DMS79 treated with DMSO at 0.1 percent for 48 hours (cell line): Measurements from ENCODE around the gene SYT8.

Source experiments
- DNase-seq: peaks from one replicate; lab custom pipeline; 2025; lab: John Stamatoyannopoulos, UW

SYT8 gene

DNA sequence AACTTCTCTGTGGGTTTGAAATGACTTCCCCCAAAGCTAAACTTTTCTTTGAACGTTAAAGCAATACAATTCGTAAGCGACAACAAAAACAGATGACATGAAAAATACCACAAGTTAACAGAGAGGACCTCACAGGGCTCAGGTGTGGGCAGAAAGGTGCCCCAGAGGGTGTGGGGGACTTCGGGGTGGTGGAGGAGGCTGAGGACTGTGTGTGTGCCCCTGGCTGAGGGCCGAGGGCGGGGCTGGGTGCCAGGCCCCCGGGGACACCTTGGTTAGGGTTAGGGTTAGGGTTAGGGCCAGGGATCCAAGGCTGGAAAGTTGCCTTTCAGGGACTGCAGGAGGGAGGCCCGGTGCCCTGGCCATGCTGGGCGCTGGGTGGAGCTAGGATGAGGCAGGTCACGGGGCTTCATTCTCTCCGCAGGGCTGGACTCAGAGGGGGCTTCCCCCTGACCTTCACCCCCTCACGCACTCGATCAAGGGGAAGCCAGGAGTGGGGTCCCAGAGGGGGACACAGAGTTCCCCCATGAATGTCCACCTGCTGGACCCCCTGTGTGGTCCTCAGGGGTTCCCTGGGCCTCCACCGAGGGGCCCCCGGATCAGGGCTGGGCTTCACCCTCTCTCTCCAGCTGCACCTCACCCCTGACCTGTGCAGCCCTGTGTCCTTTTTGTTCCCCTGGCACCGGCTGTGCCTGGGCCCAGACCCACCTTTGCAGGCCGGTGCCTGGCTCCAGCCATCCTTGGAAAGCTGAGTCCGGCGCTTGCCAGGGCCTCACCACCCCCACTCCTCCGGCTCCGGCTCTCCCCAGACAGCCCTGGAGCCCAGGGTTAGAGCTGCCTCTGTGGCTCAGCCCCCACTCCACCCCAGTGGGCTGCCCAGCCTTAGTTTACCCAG lies 11.0 kb downstream of the SYT8 start:
- no peak for DNase-seq

DNA sequence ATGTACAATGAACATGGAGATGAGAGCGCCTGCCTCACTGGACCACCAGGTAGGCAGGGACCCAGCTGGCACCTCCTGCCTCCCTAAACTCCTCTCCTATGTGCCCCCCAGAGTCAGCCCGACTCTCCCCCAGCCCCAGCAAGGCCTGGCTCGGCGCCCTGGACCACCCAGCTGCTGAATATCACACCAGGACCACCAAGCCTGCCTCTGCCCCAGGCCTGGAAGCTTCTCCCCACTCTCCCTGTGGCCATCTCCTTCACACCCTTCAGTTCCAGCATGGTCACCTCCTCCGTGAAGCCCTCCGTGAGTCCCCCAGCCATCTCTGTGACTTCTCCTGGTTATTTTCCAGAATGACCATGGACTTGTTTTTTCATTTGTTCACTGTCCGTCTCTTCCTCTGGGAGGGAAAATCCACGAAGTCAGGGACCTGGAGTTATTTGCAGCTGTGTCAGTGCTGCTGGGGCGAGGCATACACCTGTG lies 11.7 kb downstream of the SYT8 start:
- no peak for DNase-seq

DNA sequence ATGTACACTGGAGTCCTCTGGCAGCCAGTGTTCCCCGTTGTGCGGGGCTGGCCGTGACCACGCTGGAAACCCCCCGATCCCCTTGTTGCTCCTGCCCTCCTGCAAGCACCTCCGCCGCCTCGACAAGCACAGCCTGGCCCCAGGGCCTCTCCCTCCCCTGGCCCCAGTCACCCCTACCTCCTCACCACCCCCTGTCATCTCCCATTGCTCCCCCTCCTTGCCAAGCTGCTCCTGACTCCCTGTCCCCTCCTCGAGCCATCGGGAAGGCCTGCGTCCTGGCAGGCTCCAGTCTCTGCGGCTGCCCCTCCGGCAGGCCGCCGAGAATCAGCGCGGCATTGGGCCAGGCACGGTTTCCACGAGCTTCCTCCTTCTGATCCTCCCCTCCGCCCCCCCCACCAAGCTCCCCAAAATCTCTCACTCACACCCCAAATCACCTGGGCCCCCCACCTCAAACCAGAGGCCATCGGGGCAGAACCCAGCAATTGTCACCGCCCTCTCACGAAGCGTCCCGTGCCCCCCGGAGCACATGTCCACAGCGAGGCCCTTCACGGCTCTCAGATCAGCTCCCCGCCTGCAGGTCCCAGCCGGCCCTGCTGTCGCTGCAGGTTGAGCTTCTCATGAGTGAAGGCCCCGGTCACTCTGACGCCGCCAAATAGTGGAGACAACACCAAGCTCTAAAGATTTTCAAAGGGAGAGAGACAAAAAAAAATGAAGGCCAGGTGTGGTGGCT lies 12.4 kb downstream of the SYT8 start:
- no peak for DNase-seq

DNA sequence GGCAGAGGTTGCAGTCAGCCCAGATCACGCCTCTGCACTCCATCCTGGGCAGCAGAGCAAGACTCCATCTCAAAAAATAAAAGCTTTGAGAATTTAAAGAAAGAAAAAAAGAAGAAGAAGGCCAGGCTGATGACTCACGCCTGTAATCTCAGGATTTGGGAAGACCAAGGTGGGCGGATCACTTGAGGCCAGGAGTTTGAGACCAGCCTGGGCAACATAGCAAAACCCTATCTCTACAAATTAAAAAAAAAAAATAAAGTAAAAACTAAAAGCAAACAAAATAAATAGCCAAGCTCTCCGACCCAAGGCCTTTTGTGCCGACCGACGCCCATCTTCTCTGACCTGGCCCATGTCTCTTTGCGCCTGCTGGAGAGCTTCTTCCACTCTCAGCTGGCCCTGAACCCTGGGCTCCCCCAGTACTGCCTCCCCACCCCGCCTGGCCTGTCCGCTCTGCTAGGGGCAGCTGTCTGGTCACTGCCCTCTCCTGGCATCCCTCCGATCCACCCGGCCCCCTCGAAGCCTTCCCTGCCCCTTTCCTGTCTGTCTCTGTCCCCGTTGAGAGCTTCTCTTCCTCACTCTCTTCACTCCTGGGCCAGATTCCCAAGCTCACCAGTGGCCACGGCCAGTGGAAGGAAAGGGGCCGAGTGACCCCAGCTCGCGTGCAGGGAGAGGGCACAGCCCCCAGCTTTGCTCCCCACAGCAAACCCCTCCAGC lies 13.3 kb downstream of the SYT8 start:
- no peak for DNase-seq

DNA sequence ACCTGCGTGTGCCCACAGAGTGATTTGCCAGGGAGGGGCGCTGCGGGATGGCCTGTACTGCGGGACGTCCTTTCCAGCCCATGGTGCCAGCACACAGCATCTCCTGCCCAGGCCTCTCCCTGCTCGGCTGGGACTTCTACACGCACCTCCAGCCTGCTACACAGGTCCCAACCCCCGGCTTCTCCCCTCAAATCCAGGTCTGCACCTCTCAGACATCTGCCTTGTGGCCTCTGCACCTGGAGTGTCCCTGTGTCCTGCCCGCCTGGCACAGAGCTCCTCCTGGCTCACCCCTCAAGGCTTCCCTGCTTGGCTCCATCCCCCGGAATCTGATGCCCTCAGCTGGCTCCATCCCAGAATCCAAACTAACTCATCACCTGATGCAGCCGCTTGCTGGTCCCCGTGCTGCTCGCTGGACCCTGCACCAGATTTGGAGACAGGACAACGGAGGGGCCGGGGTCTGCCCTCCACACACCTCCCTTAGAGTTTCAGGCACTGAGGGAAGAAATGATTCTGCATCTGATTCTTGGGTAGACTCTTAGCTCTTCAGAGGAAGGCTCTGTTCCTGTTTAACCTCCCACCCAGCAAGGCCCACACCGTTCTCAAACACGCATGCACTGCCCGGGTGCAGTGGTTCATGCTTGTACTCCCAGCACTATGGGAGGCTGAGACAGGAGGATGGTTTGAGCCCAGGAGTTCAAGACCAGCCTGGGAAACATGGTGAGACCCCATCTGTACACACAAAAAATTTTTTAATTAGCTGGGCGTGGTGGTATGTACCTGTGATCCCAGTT lies 14.0 kb downstream of the SYT8 start:
- DNase-seq = no peak

DNA sequence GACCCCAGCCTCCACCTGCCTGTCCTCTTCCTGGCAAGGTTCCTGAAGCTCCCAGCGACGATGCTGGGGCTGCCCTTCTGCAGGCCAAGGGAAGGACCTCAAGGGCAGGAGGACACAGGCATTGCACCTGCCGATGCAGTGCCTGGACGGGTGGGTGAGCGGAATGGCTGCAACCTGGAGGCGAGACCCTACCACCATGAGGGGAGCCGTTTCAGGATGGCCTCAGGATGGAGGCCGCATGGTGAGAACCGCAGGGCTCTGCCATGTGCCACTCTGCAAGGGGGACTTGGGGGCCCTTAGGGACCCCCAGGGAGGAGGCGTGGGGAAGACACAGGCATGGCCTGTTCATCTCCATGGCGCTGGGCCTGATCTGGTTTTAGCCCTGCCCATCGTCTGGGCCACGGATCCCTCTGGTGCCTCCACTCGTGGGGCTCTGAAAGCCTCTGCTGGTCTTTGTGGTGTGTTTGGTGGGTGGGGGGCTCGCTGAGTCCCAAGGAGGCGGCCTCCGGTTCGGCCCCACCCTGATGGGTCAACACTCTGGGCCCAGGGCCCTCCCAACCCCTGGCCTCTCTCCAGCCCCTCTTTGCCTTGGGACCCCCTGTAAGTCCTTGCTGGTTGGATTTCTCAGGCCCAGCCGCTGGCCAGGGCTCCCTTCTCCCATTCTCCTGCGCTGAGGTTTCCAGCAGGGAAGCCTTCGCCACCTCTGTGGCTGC lies 16.8 kb downstream of the SYT8 start:
- no peak for DNase-seq

DNA sequence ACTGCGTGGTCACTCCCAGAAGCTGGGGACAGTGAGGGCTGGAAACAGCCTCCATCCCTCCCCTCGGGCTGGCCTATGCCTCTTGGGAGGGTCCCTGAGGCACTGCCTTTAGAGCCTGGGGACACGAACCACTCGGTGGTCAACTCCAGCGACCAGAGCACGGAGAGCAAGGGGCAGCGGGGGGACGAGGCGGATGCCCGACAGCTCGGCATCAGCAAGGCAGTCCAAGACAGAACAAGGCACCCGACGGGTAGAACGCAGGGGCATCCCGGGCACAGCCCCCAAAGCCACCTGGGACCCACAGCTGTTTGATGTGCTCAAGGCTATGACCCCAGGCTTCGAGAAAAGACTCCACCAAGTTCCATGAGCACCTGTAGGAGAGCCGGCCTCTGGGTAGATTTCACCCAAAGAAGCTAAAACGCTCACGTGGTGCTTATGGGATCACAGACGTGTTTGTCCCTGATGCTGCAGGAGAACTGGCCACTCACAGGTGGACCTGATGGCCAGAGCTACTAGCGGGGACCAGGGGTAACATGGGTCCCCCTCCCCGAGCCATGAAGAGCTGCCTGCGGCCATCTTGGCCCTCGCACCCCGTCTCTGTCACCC lies 17.6 kb downstream of the SYT8 start:
- no peak for DNase-seq

DNA sequence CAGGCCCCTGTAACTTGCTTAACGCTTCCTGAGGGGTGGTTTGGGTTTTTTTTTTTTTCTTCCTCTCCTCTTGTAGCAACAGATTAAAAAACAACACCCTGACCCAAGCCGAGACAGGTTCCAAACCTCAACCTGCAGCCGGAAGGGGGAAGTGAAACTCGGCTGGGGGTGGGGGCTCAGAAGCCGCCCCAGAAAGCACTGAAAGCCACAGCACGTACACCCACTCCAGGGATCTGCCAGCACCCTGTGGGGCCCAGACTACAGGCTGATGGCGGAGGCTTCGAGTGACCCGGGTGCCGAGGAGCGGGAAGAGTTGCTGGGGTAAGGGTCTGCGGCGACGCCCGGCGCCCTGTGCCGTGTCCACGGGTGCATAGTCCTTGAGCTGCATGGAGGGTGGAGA lies 18.1 kb downstream of the SYT8 start, which contains the start of gene LSP1:
TSS of gene LSP1 (plus strand) at position 208 of the 400 bp plus-strand sequence. CDS start at position 269, 61 bp downstream.
- DNase-seq = no peak

DNA sequence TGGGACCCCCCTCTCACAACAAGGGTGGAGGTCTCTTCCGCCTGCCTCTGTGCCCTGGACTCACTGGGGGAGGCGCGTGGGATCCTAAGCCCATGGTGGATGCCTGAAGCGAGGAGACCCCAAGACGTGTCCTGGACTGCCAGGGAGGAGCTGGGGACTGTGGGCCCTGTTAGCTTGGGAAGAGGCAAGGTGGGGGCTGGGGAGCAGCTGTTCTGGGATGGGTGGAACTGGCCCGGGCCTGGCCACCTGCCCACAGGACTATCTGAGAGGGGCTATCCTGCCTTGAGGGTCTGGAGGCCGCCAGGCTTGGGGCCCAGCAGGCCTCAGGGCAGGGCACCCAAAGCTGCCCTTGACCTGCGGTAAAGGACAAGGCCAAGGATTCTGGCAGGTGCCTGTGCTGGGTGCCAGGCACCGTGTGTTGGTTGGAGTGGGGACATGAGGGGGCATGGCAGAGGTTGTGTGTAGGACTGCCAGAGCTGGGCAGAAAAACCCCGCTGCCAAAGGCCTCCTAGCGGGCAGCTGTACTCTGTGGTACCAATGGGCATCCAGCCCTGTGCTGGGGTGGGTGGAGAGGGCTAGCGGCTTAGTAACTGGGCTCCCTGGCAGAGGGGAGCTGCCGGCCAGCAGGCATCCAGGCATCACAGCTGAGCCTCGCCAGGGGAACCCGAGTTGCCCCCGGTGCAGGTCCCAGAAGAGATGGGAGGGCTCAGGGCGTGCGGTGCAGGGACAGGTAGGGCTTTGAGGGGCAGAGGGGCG lies 18.8 kb downstream of the SYT8 start:
- no peak for DNase-seq

DNA sequence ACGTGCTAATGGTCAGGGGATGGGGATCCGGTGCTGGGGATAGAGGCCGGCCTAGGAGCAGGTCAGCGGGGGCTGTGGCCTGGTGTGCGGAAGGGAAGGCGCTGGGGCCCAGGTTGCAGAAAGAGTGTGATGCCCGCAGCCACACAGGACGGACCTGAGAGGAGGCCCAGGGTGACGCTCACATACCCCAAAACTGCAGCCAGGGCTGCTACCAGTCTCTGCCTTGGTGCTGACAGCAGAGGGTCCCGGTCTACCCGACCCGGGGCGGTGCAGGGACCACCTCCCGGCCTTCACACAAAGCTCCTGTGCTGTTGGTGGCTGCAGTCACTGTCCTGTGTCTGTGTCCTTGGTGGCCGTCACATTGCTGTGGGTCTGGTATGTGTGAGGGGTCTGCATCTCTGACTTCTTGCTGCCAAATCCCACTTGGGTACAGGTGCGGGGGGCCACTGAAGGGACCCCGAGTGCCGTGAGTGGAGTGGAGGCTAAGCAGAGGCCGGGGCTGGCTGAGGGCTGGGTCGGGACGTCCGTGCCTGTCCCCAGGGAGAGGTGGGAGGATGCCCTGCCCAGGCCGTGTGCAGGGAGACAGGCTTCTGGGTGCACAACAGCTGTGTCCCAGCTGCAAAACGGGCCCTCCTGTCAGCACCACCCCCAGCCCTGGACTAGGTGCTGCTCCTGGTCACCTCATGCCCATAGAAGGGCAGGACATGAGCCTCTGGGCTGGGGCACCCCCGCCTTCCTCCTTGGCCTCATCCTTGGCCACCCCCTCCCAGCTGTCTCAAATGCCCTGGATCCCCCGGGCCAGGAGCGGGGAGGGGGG lies 19.6 kb downstream of the SYT8 start:
- no peak for DNase-seq

DNA sequence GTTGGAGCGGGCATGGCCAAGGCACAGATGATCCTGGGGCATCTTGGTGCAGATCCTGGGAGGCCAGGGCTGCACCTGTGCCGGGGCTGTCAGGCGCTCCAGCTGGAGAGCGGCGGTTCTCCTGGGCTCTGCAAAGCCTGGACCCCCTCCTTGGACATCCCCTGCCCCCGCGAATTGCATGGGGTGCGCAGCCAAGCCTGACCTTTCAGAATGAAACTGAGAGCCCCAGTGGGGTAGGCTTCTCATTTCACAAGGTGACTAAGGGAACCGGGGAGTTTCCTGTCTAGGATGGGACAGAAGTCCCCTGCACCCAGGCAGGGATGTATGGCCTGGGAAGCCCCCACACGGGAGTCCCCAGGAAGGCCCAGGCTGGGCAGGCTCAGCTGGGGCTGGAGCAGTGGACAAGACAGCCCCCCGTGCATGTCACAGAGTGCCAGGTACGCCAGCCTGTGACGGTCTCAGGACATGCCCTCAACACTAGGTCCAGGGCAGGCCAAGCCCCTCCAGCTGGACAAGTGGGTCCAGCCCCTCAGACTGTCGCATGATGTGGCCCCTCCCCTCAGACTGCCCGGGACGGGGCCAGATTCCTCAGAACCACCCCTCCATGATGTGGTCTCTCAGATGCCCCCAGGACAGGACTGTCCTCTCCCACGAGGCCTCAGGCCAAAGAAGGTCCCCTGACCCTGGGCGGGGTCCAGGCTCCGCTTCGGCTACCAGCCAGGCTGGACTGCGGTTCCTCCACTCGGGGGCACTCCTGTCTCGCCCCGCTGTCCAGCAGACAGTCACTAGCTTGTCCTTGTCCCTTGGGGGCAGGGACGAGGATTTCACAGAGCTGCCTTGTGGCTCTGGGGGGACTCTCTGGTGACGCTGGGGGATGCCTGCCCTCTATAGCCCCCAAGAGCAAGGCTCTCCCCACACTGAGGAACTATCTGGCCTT lies 20.4 kb downstream of the SYT8 start:
- no peak for DNase-seq

DNA sequence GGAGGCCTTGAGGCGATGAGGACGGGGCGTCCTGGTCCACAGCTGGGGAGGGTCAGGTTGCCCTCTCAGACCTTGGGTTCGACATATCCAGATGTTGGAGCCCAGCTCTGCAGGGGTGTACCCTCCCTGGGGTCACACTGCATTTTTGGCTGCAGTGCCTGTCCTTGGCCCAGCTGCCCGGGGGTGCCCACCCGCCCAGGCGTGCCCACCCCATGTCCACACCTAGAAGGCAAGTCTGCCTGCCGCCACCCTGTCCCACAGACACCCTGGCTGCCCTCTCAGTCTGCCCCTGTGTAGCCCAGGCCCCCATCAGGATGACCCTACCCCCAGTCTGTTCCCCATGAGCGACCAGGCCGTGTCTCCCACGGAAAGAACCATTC lies 21.1 kb downstream of the SYT8 start:
- no peak for DNase-seq

DNA sequence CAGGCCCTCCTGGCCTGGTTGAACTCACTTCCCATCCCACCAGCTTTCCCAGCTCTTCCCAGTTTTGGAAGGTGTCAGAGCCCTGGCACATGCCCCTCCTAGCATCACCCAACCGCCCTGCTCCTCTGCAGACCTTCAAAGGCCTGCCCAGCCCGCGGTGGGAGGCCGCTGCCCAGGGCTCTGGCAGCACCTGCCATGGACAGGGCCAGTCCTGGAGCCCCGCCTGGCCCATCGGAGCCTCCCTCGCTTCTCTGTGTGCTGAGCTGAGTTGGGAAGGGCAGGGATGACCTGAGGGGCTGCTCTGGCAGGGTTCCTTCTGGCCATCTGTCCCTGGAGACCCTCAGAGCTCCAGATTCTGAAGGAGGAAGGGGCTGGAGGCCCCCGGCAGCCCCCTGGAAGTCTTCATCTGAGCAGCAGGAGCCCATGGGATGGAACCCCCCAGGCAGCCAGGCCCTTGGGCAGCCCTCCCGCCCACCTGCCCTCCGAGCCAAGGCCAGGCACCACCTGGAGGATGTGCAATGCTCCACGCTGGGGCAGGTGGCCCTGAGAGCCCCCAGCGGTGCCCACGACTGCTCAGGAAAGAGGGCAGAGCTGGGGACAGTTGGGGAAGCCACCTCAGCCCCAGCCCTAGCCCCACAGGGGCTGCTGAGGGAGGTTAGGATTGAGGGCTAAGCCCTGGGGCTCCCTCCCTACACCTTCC lies 21.7 kb downstream of the SYT8 start:
- no peak for DNase-seq

DNA sequence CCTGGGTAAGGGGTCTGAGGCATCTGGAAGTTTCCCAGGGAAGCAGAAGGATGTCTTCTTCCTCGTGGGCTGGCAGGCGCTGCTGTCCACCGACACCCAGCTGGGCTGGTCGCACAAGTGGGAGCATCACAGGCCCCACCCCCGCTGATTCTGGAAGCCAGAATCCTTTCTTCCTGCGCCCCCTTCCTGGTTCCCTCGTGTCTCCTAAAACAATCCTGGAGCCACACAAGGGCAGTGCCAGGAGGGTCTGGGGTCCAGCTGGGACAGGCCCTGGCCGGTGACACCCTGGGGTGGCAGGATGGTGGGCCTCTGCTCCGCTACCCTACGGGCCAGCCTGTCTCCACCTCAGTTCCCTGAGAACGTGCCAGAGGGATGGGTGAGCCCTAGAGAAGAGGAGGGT lies 22.3 kb downstream of the SYT8 start:
- no peak for DNase-seq

DNA sequence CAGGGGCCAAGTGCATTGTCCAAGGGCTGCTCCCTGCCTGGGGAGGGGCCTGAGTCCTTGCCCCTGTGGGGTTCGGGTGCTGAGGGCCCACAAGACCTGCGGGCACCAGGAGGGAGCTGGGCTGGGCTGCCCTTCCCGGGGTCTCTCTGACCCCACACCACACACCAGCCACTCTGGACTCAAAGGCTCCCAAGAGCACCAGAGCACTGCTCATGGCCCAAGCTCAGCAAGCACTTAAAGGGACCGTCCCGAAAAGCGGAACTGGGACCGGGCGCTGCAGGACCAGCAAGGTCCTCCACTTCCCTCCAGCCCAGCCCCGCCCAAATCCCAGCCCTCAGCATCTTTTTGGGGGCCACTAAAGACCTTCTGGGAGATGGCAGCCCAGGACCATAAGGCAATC lies 23.4 kb downstream of the SYT8 start:
- DNase-seq = no peak

DNA sequence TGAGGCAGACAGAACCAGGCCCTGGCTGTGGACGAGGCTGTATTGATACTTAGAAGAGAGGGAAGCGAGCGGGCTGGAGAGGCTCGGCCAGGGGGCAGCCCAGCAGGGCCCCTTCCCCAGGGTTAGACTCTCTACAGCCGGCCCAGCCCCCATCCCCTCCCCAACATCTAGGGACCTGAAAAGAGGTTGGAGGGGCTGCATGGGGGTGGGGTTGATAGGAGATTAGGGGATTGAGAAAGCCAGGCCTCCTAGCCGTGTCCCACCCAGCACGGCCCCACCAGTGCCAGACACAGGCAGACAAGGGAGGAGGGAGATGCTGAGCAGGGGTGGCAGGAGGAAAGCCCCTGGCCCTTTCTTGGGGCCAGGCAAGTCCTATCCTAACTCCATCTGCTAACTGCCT lies 23.8 kb downstream of the SYT8 start:
- no peak for DNase-seq

DNA sequence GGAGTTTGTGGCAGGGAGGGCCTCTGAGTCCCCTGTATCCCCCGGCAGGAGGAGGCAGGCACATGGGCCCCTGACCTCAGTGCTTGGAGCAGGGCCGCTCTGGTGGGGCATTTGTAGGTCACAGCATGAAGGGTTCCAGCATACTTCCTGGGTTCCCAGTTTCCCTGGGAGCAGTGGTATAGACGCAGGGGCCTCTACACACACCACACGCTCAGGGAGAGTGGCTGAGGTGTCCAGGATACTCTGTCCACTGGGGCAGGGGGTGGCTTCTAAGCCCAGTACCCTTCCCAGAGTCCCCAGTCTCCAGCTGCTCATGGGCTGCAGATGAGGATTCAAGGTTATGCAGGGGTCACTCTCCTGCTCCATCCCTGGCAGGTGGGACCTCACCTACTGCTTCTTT lies 24.2 kb downstream of the SYT8 start:
- no peak for DNase-seq
